Chondrocyte (in vitro differentiated cells): ENCODE measurements around the gene XCL1. TPM values are rescaled to one million over a fixed set of nuclear protein-coding genes. Genes with fewer than 3 reads are reported as not detected.

Experiments used
- DNase-seq: peaks from one replicate; pipeline ENCODE4 v3.0.0; 2021; ENCODE audit warnings: mixed read lengths, low spot score
- H3K27ac Mint-ChIP-seq: one replicate; pipeline ENCODE4 v1.8.0; 2021; ENCODE audit warnings: mild to moderate bottlenecking, moderate library complexity, mixed read lengths; ENCODE audit not compliant: unreplicated experiment
- H3K27me3 Mint-ChIP-seq: 2 replicates; pipeline ENCODE4 v1.8.0; 2021; ENCODE audit warnings: low read depth, mixed read lengths
- H3K36me3 Mint-ChIP-seq: 2 replicates; pipeline ENCODE4 v1.8.0; 2021; ENCODE audit warnings: low read depth, mixed read lengths
- H3K4me1 Mint-ChIP-seq: 2 replicates; pipeline ENCODE4 v1.8.0; 2021; ENCODE audit warnings: low read depth, mild to moderate bottlenecking, mixed read lengths
- H3K4me3 Mint-ChIP-seq: one replicate; pipeline ENCODE4 v1.8.0; 2021; ENCODE audit warnings: mild to moderate bottlenecking, moderate library complexity, mixed read lengths; ENCODE audit not compliant: unreplicated experiment
- H3K9me3 Mint-ChIP-seq: 2 replicates; pipeline ENCODE4 v1.8.0; 2021; ENCODE audit warnings: low read depth, mixed read lengths
- CTCF ChIP-seq: fragments of 200-600 bp; sonication (generic); IDR thresholded peaks from 2 replicates; pipeline ENCODE4 v1.5.0; 2021; ENCODE audit warnings: antibody characterized with exemption, mild to moderate bottlenecking, moderate library complexity
- total RNA-seq: library from RNA; stranded (reverse); gene quantifications from 3 replicates; pipeline ENCODE4 v1.2.1, GENCODE V29; 2021

XCL1 gene
- total RNA-seq, 1 donor from 2014 or later = 0.25 TPM

- Mint-ChIP-seq H3K9me3 (no peaks in the 10 kb centered on the region), H3K27ac (no peak overlapping the region), H3K36me3 (peaks cover 3% of the 10 kb centered on the region), H3K27me3 (no peaks in the 10 kb centered on the region), H3K4me3 (no peak overlapping the region), H3K4me1 (peaks cover 30% of the 10 kb centered on the region)
- no peak for TF ChIP-seq CTCF
- no peak for DNase-seq
Measured at GRCh38 chr1:168629466-168629865, 53.1 kb downstream of the XCL1 start.

Other genes starting within 250 kb of the XCL1 start
- not detected in 3 replicates for gene XCL2, start 32.6 kb upstream of the XCL1 start, total RNA-seq
- 11.3 to 30.2 TPM (median 13.0 TPM) in 3 replicates for gene DPT, start 152.6 kb downstream of the XCL1 start, total RNA-seq